NCI-H526 treated with DMSO at 0.1 percent for 48 hours (cell line): ENCODE results near the gene ASB13.
A peak's percentile ranks its signal among the peaks of the same experiment; 100 is the strongest.

Experiments used
- DNase-seq: peaks from one replicate; lab custom pipeline; 2025; lab: John Stamatoyannopoulos, UW

Gene ASB13

DNA sequence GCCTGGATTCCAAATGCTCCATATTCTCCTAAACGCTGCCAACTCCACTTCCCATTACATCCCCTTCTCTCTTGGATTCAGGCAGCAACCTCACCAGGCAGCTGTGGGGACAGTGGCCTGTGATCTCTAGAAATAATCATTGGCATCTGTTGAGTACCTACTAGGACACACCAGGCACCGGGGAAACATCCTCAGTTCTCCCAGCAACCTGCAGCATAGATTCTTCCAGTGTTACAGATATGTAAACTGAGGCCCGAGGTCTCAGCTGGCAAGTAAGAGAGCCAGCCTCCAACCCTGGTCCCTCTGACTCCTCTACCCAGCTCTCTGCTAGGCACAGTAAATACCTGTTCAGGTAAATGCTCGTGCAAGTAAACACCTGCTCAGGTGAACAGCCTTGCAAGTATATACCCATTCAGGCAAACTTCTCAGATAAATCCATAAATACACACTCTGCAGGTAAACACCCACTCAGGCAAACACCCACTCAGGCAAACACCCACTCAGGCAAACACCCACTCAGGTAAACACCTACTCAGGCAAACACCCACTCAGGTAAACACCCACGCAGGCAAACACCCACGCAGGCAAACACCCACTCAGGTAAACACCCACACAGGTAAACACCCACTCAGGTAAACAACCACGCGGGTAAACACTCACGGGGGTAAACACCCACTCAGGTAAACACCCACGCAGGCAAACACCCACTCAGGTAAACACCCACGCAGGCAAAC, 18.7 kb downstream of the ASB13 start:
- no peak for DNase-seq

DNA sequence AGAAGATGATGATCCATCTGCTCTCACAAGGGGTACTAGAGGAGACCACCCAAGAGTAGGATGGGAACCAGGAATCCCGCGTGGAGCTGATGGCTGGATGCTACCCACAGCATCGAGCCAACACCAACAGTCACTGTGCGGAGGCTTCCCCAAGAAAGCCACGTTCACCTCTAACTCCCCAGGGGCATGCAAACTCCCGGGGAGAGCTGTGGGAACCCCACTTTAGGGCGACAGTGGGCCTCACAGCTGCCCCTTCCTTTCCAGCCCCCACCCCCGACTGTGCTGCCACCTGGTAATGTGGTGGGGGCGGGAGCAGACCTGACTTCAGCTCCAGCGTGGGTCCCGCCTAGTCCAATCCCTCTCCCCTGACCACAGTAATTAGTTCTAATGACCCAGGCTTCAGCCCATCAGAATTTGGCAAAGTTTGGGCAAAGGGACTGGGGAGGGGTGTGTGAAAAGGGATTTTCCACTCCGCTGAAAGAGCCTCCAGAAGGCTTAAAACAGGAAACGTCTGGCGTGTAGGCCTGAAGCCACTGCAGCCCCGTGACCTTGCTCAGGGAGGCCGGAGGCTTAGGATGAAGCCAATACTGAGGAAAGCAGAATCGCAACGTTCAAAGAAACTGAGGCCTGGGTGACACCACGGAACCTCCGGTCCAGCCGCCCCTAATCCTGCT, 20.3 kb downstream of the ASB13 start:
- DNase-seq: no peak

DNA sequence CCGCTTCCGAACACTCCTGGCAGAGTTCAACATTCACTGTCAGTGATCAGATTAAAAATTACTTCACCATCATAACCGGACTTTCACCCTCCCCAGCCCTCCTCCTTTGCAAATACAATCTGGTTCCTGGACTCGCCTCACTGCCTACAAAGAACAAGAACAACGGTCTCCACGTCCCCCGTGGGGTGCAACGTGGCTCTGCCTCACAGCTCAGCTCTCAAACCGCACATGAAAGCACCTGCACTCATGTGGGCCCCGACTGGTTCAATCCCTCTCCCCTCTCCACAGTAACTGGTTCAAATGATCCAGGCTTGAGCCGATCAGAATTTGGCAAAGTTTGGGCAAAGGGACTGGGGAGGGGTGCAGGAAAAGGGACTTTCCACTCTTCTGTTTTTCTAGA, 21.0 kb downstream of the ASB13 start:
- DNase-seq: no peak

DNA sequence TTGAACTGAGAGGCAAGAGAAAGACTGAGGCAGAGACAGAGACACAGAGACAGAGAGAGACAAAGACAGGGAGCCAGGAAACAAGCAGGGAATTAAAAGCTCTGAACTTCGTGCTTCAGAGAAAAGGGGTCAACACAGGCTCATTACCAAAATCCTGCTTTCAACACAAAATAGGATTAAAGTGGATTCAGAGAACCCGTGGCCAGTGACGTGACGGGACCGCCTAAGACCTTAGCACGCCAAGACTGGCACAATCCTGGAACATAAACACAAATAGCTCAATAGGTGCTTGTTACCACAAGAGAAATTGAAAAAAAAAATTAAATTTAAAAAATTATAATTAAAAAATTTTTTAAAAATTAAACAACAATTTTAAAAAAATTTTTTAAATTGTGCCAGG, 21.5 kb downstream of the ASB13 start:
- DNase-seq: no peak

DNA sequence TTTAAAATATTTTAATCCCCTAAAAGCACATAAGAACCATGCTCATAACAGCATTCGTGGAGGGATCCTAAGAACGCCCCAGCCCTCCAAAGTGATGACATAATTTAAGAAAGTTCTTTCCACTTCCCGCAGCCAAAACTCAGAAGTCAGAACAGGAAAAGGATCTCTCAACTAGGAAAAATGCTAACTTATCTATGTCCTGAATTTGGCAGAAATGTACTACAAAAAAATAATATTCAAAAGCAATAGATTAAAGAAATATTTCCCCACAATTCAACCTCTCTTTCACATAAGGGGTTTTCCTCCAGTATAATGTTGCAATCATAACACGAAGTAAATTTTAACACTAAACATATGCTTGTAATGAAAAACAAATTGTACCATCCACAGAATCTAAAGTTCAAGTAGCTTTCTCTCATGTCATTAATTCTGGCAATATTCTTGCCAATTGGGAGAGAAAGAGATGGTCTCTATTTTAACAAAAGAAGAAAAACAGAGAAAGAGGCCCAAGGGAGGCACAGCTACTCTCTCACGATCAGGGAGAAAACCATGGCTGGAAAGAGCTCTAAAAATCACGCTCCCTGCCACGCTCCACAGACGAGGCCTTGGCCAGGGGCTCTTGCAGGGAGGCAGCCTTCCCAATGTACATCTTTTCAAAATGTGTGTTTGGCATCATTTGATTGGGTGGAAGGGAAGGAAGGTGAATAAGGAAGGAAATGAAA, 22.9 kb downstream of the ASB13 start:
- no peak for DNase-seq

DNA sequence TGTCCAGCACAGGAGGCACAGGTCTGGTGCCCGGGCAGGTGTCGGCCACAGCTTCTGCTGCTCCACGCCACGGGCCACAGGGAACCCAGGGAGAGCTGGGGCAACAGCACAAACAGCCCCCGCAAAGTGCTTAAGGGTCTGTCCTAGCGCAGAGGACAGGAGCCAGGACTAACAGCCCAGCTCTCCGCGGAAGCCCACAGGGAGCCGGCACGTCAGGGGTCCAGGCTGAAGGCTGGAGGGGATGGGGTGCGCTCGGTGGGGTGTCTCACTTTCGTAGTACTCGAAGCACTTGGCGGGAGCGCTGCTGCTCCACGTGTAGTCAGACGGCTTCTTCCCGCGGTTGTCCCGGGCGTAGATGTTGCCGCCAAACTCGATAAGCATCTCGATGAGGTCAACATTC, 24.9 kb downstream of the ASB13 start:
- DNase-seq: no peak

DNA sequence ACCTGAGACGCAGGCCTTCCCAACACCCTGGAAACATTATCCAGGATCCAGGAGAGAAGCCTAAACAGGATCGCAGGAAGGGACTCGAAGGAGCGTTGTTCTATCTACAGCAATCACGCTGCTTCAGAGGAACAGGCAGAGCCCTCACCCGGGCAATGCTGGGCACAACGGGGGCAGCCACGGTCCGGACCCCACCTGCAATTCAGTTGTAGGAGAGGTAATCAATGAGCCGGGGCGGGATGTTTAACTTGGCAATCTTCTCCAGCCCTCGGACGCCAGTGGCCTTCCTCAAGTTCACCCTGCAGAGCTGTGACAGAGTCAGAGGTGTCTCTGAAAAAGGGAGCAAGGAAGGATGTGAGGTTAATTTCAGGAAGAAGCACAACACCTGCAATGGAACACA, 25.9 kb downstream of the ASB13 start:
- no peak for DNase-seq

DNA sequence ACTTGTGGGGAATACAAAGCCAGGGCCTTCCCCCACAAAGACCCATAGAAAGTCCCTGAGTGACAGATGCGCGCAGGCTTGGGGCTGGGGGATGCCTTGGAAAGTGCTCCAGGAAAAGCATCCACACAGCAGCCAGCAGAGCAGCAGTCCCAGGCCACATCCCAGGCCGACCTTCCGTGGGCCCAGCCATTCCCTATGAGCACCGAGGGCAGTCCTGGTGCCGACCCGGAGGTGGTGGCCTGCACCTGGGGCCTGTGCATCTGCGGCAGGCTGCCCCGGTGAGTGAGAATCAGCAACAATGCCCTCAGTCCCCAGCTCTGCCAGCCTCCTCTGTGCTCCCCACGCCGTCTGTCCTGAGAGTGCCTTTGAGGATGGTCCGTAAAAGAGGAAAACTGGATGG, 26.4 kb downstream of the ASB13 start:
- no peak for DNase-seq

DNA sequence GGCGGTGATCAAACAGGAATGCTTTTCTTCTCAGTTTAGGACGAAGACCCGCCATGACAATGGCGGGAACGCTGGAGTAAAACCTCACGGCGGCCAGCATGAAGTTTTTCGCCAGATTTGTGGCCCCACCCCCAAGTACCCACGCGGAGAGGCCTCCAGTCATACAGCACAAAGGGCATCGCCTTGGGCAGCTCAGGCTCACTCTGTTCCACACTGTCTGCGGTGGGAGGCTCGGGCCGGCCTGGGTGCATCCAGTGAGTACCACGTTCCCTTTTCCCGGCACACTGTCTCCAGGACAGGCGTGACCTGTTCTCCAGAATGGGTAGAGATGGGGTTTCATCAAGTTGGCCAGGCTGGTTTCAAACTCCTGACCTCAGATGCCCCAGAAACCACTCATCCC, 27.3 kb downstream of the ASB13 start:
- no peak for DNase-seq

DNA sequence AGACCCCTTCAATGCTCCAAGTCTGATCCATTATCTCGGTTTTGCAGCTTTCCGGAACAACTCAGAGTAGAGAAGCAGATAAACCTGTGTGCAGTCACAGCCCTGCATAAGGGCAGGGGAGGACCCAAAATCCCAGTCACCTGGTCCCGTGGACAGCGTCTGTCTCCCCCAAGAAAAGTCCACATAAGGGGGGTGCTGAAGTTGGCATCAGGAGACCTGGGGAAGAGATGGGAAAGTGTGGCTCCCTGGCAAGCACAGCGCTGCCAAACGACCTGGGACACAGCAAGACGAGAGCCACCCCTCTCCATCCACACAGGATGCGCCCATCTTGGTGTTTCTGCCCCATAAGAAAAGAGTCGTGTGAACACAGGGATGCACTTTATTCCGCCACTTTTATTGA, 27.9 kb downstream of the ASB13 start:
- DNase-seq: no peak

DNA sequence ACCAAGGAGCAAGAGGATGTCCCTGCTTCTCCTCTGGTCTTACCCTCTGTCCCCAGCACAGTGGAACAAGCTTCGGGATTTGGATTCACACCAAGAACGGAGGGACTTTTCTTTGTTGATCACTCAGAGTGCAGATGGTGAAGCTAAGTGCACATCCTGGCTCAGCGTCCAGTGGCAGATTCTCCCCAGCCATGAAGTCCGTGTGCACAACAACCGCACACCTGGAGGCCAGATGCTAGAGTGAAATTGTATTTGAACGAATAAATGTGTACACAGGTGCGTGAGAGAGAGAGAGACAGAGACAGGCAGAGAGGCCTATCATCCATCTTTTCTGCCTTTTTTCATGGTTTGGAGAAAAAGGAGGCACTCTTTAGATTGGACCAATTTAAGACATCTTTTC, 31.5 kb downstream of the ASB13 start:
- DNase-seq: no peak

DNA sequence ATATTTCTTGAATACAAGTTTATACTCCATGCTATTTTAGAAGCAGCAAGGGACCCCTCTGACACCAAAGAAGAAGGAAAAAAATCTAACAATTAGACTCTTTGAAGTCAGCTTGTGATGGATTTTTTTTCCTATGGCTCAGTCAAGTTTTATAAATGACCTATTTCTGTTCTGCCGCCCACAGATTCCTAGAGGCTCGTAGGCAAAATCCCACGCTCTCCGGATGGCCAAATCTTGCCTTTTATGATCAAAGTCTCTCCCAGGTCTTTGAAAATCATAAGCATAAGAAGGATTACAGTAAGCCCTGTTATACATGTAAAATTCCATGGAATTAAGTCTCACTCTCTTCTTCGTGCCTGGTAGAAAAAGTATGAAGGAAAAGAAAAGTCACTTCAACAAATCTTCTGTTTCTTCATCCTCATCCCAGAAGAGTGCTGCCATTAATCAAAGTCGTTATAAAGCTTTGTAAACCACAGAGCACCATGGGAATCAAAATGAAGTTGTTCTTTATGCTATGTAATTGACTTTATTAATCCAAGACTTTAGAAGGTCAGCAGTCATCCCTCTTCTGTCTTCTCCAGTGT, 33.1 kb downstream of the ASB13 start:
- no peak for DNase-seq

DNA sequence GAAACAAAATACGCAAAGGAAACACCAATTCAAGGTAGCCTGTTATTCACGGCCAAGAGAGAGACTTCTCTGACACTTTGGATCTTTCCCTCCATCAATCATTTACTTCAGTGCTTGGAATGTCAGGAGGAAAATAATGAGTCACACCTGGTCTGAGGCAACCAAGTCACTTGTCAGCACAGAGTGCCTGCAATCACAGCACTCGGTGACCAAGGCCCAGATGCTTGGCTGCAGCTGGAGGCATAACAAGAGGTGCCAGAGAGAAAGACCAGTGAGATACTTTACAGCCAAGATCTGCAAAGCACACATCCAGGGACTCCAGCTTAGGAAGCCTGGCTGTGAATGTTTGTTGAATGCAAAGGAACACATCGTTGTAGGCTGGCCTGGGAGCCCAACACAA, 33.9 kb downstream of the ASB13 start:
- no peak for DNase-seq

DNA sequence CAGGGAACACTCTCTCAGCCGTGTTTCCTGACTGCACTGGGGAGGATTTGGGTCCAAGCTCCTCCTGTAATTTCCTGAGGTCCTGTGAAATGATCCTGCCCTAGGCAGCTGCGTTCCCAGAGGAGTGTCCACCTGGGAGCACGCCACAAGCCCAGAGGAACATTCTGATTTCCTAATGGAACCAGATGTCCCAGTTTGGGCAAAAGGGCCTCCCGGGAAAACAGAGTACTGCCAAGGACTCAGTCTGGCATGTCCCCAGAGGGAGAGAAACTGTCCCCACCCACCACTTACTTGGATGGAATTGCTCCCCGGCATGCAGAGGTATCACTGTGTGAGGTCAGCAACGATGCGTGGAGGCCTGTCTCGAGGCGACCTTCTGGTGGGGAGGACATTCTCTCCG, 34.5 kb downstream of the ASB13 start:
- no peak for DNase-seq

DNA sequence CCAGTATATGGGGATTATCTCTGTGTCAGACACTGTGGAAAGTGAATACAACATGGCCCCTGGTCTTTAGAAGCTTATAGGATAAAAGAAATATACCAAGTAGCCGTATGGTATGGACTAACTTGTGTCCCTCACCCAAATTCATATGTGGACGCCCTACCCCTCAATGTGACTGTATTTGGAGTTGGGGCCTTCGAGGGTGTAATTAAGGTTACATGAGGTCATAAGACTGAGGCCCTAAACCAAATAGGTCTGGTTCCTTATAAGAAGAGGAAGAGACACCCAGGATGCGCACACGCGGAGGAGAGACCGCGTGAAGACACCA, 36.3 kb downstream of the ASB13 start:
- DNase-seq: no peak

DNA sequence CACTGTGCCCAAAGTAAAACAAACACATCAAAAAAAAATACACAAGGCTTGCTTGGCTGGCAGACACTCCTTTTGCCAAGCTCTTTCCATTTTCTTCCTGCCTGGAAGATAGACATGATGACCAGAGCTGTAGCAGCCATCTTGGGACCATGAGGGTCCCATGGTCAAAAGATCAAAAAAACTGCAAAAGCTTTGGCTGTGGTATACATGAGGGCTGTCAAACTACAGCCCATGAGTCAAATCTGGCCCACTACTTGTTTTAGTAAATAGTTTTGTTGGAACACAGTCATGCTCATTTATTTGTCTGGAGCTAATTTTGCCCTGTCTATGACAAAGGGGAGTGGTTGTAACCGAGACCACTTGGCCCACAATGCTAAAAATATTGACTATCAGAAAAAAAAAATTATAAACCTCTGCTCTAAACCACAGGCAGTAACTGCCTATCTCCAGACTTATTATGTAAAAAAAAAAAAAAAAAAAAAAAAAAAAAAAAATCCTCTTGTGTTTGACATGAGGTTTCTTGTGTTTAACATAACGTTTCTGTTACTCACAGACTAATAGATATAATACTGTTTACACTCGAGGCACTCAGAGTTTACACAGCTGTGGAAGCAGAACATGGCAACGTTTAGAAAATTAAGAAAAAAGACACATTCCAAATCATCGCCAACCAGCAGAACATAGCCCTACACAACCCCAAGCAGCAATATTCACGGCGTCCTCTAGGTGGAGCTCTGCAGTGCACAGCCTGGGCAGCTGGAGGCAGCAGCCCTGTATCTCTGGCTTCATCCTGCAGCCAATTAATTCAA, 36.9 kb downstream of the ASB13 start:
- peak; percentile 15 for DNase-seq

DNA sequence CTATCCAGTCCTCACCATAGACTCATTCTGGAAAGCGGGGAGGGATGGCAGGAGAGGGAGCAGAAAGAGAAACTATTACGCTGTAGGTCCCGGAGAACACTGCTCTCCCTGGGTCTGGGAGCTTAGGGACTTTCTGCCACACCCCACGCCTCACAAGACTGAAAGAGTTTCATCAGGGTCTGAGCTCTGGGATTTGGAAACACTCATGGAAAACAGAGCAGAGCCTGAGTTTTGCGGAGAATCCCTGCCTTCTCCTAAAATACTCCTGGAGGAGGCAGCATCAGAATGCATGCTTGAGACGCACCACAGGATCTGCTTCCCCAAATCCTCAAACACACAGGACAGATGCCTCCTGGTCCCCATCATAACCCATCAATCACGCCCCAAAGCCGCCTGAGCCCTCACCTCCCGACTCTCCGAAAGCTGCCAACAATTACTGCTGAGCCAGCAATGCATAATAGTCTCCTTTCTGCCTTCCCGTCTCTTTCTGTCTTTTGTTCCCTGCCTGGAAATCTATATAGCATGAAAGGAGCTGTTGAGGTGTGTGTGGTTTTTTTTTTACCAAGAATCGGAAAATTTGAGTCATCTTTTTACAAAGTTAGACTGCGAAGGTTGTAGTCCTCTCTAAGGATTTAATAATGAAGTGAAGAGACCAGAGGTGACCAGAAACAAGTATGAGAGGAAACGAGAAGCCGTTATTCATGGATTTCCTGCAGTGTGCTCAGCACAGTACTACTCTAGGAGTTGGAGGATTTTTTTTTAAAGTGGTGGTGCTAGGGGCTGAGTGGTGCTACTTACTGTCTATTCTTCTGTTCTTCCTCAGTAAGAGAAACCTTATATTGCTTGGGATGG, 37.7 kb downstream of the ASB13 start:
- no peak for DNase-seq

DNA sequence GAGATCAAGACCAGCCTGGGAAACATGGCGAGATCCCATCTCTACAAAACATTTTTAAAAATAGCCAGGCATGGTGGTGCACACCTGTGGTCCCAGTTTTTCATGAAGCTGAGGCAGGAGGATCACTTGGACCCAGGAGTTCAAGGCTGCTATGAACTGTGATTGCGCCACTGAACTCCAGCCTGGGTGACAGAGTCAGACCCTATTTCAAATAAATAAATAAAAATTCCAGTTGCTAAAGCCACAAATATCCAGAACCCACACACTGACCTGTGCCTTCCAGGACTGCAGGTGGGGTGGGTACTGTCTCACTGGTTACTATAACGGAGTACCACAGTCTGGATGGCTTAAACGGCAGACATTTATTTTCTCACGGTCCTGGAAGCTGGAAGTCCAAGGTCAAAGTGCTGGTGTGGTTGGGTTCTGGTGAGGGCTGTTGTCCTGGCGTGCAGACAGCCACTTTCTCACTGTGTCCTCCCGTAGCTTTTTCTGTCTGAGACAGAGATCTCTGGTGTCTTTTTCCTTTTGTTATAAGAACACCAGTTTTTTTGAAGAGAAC, 38.8 kb downstream of the ASB13 start:
- no peak for DNase-seq

DNA sequence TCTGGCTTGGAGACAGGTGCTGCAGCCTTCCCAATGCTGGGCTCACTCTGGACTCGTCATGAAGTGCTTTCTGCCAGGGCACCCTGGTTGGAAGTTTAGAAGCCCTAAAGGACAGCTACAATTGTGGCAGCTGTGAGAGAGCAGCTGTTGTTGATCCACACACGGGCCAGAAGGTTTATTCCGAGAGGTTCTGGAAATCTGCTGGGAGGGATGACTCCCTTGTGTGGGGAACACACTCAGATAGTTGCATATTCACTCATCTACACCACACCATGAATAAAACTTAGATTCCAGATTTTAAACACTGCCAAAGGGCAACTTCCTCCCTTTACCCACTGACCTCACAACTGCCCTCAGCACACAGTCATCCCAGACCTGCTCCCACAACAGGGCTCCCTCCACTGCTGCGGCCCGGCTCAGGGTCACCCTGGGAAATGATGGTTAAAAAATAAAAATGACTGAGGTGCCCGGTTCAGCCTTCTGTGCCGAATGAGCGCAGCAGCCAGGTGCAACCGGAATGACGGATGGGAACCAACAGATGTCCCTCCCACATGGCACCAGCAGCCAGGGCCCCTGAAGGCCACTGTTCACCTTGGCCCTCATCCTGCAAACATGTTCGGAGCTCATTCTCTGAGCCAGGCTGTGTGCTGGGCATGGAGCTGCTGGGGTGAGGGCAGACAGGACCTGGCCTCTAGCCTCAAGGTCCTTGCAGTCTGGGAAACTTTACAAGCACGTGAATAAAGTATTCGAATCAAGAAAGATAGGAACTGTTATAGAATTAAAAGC, 40.2 kb downstream of the ASB13 start:
- no peak for DNase-seq

DNA sequence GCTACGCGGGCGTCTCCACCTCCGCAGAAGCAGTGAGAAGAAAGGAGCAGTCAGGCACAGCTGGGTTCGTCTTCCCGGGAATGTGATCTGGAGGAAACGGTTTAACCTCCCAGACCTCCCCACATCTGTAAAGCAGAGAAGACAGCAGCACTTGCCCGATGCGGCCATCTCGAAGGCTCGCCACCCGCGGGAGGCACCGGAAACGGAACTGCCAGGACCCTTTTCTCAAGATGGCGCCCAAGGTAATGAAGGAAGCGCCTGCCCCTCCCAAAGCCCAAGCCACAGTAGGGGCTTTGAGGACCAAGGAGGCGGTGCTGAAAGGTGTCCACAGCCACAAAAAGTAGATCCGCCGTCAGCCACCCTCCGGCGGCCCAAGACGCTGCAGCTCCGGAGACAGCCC, 41.7 kb downstream of the ASB13 start:
- no peak for DNase-seq
